ENCODE data around the gene FOXP3. TPM values are rescaled to one million over a fixed set of nuclear protein-coding genes. Genes with fewer than 3 reads are reported as not detected.

Gene FOXP3
- total RNA-seq, 1 experiment from 2014 or later = 0.26 TPM

DNA sequence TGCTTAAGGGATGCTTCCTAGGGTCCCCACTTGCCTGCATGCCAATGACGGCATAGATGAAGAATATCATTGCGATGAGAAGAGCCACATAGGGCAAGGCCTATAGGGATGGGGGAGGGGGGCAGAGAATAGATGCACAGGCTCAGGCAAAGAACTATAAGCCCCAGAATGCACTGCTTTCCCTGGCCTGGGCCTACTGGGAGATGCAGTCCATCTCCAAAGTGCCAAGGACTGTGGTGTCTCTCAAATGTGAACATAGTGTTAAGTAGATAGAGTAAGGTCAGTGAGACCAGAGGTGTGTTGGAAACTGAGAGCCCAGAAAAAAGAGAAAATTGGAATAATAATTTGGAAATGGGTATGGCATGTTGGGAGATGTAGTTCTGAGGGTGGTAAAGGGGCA lies 52.3 kb downstream of the FOXP3 start:
- in situ Hi-C loops (cut with HindIII; ENCODE audit: low pct_unique_long_range_greater_than_20kb, low sequenced_read_pairs) = no loop called here
- DNase-seq (ENCODE audit: low read depth, low spot score) (no peak), ATAC-seq (no peak)
- Histone ChIP-seq H3K27me3 (ENCODE audit: control insufficient read depth, insufficient read depth, low read length) (no peaks in the 10 kb centered on the region), H3K4me3 (ENCODE audit: low read depth in 2 of 2, low read length in 2 of 2) (no peak overlapping the region), H3K27ac (ENCODE audit: low read length) (no peak overlapping the region), H3K4me1 (ENCODE audit: control insufficient read depth, insufficient read depth, low read length) (no peaks in the 10 kb centered on the region), H3K36me3 (ENCODE audit: control insufficient read depth, insufficient read depth, low read length) (no peaks in the 10 kb centered on the region), H3K9me3 (ENCODE audit: control insufficient read depth, insufficient read depth, low read depth, low read length) (no peaks in the 10 kb centered on the region)
- BruUV-seq (replicated peaks) = no TSS peak
- intact Hi-C loops (cut with micrococcal nuclease; ENCODE audit: unreplicated experiment) = no loop called here
- TF ChIP-seq, protein P1, sequence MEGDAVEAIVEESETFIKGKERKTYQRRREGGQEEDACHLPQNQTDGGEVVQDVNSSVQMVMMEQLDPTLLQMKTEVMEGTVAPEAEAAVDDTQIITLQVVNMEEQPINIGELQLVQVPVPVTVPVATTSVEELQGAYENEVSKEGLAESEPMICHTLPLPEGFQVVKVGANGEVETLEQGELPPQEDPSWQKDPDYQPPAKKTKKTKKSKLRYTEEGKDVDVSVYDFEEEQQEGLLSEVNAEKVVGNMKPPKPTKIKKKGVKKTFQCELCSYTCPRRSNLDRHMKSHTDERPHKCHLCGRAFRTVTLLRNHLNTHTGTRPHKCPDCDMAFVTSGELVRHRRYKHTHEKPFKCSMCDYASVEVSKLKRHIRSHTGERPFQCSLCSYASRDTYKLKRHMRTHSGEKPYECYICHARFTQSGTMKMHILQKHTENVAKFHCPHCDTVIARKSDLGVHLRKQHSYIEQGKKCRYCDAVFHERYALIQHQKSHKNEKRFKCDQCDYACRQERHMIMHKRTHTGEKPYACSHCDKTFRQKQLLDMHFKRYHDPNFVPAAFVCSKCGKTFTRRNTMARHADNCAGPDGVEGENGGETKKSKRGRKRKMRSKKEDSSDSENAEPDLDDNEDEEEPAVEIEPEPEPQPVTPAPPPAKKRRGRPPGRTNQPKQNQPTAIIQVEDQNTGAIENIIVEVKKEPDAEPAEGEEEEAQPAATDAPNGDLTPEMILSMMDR (IDR thresholded peaks at IDR 0.05) = no peak
- TF ChIP-seq POLR2AphosphoS5 (IDR thresholded peaks at IDR 0.05; ENCODE audit: low read depth, low read length) (no peak), TCF7L2 (IDR thresholded peaks at IDR 0.05; ENCODE audit: low read depth, low read length) (no peak), SIN3A (IDR thresholded peaks at IDR 0.05; ENCODE audit: borderline replicate concordance, insufficient read depth, low read depth, low read length) (no peak), REST (IDR thresholded peaks at IDR 0.05; ENCODE audit: insufficient read depth in 1 of 2, low read depth in 2 of 2, low read length in 1 of 2) (no peak)
- ChIA-PET CTCF (no interaction called here), POLR2A (no interaction called here)

DNA sequence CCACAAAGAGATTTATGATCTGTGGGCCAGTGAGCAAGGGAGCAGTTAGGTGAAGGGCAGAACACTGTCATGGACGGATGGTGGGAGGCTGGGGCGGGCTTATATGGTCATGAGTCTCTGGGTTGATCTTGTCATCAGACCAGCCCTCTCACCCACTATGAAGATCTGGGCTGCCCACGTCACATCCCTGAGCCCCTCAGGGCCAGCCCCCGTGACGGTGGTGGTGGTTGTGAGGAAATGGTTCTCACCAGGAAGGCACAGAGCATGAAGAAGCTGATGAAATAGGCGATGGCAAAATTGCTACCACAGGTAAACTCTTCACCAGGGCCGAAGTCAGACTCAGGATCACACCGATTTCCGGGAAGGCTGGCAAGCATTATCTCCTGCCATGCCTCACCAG lies 53.4 kb downstream of the FOXP3 start:
- Histone ChIP-seq H3K36me3 (ENCODE audit: control insufficient read depth, insufficient read depth, low read length) (no peaks in the 10 kb centered on the region), H3K4me3 (ENCODE audit: low read depth in 2 of 2, low read length in 2 of 2) (no peak overlapping the region), H3K27me3 (ENCODE audit: control insufficient read depth, insufficient read depth, low read length) (no peaks in the 10 kb centered on the region), H3K27ac (ENCODE audit: low read length) (no peak overlapping the region), H3K4me1 (ENCODE audit: control insufficient read depth, insufficient read depth, low read length) (no peaks in the 10 kb centered on the region), H3K9me3 (ENCODE audit: control insufficient read depth, insufficient read depth, low read depth, low read length) (no peaks in the 10 kb centered on the region)
- no peak for ATAC-seq
- ChIA-PET POLR2A (no interaction called here), CTCF (no interaction called here)
- no TSS peak for BruUV-seq (replicated peaks)
- in situ Hi-C loops (cut with HindIII; ENCODE audit: low pct_unique_long_range_greater_than_20kb, low sequenced_read_pairs) = no loop called here
- DNase-seq (ENCODE audit: low read depth, low spot score) = no peak
- intact Hi-C loops (cut with micrococcal nuclease; ENCODE audit: unreplicated experiment) = no loop called here
- TF ChIP-seq POLR2AphosphoS5 (IDR thresholded peaks at IDR 0.05; ENCODE audit: low read depth, low read length) (no peak), SIN3A (IDR thresholded peaks at IDR 0.05; ENCODE audit: borderline replicate concordance, insufficient read depth, low read depth, low read length) (no peak), TCF7L2 (IDR thresholded peaks at IDR 0.05; ENCODE audit: low read depth, low read length) (no peak), REST (IDR thresholded peaks at IDR 0.05; ENCODE audit: insufficient read depth in 1 of 2, low read depth in 2 of 2, low read length in 1 of 2) (no peak)
- TF ChIP-seq, protein P1 (IDR thresholded peaks at IDR 0.05) = no peak
